GM21786 (cell line): ENCODE results near the gene SNX32.
A peak's percentile ranks its signal among the peaks of the same experiment; 100 is the strongest.

Experiments
- ATAC-seq: cut with Tn5 transposase; IDR thresholded peaks from one replicate; pipeline ENCODE4 v1.9.1; 2021; ENCODE audit not compliant: unreplicated experiment

Gene SNX32

GRCh38 chr11:65865550-65866172, 31.9 kb downstream of the SNX32 start:
- ATAC-seq, result no peak

DNA sequence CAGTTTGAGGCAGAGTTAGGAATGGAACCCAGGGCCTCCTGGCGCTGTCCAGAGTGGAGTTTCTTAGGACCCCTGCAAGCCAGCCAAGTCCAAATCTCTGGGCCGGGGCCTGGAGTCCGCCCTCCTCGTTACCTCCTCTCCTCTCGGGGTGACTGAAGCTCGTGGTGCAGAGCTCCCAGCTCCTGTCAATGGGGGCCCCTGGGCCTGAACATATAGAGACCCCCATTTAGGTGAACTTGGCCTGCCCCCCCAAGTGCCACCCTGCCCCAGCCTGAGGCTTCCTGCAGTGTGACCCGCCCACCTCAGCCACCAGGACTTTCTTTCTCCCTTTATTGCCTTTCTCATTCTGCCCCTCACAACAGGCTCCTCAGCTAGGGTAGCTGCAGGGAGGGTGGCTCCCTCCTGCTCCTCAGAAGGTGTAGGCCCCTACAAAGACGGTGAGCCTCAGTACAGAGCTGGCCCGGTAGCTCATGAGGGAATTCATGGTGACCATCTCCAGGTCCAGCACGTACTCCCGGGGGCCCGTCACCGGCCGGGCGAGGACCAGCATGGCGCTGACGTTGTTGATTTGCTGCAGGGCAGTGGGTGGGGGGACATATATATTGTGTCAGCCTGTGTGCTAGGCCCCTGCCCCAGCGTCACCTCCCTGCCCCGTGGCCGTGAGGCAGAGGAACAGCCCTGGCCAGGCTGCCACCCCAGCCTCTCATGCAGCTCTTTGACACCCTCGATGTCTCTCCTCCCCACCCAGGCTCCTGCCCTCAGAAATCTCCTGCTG, 32.9 kb downstream of the SNX32 start:
- ATAC-seq, result no peak

GRCh38 chr11:65867284-65868071, 33.7 kb downstream of the SNX32 start:
- no peak for ATAC-seq

DNA sequence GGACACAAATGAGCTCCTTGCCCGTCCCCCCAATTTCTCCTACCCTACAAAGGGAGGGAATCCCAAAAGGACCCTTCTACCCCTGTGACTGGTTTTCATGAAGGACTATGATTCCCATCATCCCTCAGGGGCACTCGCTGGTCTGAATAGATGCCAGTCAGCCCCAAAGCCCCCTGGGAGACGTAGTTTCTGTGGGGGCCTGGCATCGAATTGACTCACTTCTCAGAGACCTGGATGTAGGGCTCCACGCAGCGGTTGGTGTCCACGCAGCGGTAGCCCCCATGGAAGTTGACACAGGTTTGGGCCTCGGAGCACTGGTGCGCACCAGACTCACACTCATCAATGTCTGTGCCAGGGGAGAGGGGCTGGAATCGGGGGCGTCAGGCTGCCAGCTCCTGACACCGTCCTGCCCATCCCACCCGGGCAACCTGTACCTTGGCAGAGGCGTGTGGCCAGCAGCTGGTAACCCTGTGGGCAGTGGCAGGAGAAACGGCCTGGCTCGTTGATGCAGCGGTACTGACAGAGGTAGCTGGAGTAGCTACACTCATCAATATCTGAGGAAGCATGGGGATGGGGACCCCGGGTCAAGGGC, 34.4 kb downstream of the SNX32 start:
- ATAC-seq, result no peak

DNA sequence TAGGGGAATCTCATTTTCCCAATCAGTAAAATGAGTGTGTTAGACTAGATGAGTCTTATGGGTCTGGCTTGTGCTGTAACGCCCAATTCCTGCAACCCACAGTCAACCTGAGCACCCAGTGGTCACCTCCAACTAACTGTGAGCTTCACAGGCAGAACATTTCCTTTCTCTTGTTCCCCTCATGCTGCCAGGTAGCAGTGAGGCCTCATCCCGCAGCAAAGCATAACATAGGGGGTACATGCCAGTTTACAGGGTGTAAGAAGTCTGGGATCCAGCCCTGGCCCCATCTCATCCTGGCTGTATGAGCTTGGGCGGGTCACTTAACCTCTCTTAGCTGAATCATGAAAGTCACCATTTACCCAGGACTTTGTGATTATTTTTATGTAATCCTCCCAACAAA, 35.1 kb downstream of the SNX32 start:
- no peak for ATAC-seq

GRCh38 chr11:65869643-65870306, 36.0 kb downstream of the SNX32 start:
- no peak for ATAC-seq

DNA sequence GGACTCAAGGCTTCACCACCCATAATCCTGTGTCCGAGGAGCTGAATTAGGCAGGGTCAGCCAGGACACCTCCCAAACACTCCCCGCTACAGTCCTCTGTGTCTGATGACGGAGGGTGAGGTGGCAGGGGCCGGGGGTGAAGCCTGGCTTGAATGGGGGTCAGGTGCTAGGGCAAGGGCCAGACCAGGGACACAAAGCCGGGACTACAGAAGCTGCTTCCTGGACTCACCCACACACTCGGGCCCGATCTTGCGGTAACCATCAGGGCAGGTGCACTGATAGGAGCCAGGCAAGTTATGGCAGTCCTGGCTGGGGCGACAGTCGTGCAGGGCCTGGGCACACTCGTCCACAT, 36.5 kb downstream of the SNX32 start:
- ATAC-seq, result no peak

GRCh38 chr11:65870706-65871681, 37.2 kb downstream of the SNX32 start:
- ATAC-seq, result no peak

- ATAC-seq, result no peak
Observed at GRCh38 chr11:65871811-65872548, 38.2 kb downstream of the SNX32 start.

GRCh38 chr11:65872586-65873317, 39.0 kb downstream of the SNX32 start, which contains the start of gene EFEMP2:
Gene EFEMP2, minus strand, starts transcription at chr11:65872800. Its CDS starts 446 bp downstream, at chr11:65872354.
- no peak for ATAC-seq

DNA sequence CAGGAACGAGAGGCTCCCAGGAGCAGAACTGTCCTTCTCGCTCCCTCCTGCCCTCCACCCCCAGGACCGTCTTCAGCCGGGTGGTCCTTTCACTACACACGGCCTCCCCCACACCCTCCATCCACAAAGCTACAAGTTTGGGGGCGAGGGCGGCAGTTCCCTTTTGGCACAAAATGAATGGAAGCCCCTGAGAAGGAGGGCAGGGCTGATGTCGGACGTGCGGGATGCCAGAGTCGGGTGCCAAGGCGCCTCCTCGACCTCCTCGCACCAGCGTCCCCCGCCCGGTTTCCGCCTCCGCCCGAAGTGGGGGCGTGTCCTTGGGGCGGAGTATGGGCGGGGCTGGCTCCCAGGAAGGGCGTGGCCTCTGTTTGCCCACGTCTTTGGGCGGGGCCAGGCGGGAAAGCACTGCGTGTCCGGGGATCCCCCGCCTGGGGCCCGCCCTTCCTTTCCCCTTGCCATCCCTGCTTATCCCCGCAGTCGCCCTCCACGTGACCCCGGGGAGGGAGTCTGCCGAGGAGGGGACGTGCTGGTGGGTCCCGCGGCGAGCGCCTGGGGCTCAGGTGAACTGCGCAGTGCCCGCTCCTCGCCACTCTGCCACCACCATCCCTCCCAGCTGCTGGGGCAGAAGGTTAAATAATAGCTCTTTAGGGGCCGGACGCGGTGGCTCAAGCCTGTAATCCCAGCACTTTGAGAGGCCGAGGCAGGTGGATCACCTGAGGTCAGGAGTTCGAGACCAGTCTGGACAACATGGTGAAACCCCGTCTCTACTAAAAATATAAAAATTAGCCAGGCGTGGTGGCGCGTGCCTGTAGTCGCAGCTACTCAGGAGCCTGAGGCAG, 39.8 kb downstream of the SNX32 start:
- peak; percentile 83 for ATAC-seq

GRCh38 chr11:65879617-65880016, 45.9 kb downstream of the SNX32 start, which contains the start of gene CTSW:
Gene CTSW, plus strand, starts transcription at chr11:65879837. Its CDS starts 18 bp downstream, at chr11:65879855.
- no peak for ATAC-seq

GRCh38 chr11:65880027-65880426, 46.3 kb downstream of the SNX32 start:
- ATAC-seq, result no peak

DNA sequence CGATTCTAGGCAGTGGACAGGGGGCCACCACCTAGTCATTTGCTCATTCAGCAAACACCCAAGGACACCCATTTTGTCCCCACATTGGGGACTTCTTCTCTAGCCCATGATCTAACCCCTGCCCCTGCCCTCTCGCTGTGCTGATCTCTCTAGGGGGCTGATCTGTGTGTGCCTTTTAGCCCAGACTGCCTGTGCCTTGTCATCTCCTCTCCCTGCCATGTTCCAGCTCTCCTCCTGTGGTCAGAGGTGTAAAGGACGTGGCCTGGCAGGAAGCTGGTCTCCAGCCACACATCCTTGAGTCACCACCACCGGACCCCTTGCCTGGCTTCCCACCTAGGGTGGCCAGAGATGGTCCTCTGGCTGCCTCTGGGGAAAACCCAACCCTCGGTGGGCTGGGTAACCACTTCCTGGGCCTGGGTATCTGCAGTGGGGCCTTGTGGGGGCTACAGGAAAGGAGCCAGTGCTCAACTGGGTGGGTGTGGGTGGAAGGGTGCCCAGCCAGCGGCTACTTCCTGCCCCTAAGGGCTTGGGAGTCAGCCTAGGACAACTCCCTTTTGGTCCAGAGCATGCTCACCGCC, 47.2 kb downstream of the SNX32 start:
- no peak for ATAC-seq

- no peak for ATAC-seq
Observed at GRCh38 chr11:65882120-65883057, 48.6 kb downstream of the SNX32 start.
